Neutrophil (primary cell): ENCODE data around the gene LRRN3.

ENCODE experiments used
- H3K27ac ChIP-seq: fragments of 200-600 bp; sonication (generic); 2 replicates; pipeline ENCODE4 v1.5.1; 2016; ENCODE audit warnings: mild to moderate bottlenecking, moderate library complexity
- H3K27me3 ChIP-seq: fragments of 200-600 bp; sonication (generic); 2 replicates; pipeline ENCODE4 v1.6.0; 2016; ENCODE audit warnings: mild to moderate bottlenecking
- H3K36me3 ChIP-seq: fragments of 200-600 bp; sonication (generic); 2 replicates; pipeline ENCODE4 v1.5.1; 2017
- H3K4me1 ChIP-seq, 2 experiments: fragments of 200-600 bp in 1 of 2; sonication (generic) in 1 of 2; 1 replicate in 1 of 2; 2 replicates in 1 of 2; pipeline versions ENCODE4 v1.5.1 to v1.6.1; 2013 to 2016; ENCODE audit warnings: low read depth in 1 of 2, low read length in 1 of 2, mild to moderate bottlenecking in 1 of 2, moderate library complexity in 1 of 2; ENCODE audit not compliant: control insufficient read depth in 1 of 2, insufficient read depth in 1 of 2
- H3K4me3 ChIP-seq, 2 experiments: fragments of 200-600 bp in 1 of 2; sonication (generic) in 1 of 2; 1 replicate in 1 of 2; 2 replicates in 1 of 2; pipeline ENCODE4 v1.5.1; 2013 to 2016; ENCODE audit warnings: low read depth in 1 of 2, low read length in 1 of 2, mild to moderate bottlenecking in 1 of 2, moderate library complexity in 1 of 2
- H3K9me3 ChIP-seq: fragments of 200-600 bp; sonication (generic); 2 replicates; pipeline ENCODE4 v1.5.1; 2016
- TF ChIP-seq, protein P1 (sequence below): fragments of 200-600 bp; sonication (generic); IDR thresholded peaks from 2 replicates; pipeline ENCODE4 v1.5.1; 2016; ENCODE audit warnings: antibody characterized with exemption

Gene LRRN3

DNA sequence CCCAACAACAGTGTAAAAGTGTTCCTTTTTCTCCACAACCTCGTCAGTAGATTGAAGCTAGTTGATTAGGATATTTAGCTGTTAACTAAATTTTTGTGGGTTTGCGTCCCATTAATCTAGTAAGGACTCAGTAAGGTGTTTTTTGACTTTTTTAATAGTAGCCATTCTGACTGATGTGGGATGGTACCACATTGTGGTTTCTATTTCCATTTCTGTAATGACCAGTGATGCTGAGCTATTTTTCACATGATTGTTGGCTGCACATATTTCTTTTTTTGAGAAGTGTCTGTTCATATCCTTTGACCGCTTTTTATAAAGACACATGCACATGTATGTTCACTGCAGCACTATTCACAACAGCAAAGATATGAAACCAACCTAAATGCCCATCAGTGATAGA lies 5.6 kb upstream of the LRRN3 start:
- Histone ChIP-seq H3K4me3 (no peak overlapping the region), H3K27me3 (no peaks in the 10 kb centered on the region), H3K9me3 (no peaks in the 10 kb centered on the region), H3K4me1 (no peaks in the 10 kb centered on the region), H3K36me3 (no peaks in the 10 kb centered on the region), H3K27ac (no peak overlapping the region)
- TF ChIP-seq, protein P1, sequence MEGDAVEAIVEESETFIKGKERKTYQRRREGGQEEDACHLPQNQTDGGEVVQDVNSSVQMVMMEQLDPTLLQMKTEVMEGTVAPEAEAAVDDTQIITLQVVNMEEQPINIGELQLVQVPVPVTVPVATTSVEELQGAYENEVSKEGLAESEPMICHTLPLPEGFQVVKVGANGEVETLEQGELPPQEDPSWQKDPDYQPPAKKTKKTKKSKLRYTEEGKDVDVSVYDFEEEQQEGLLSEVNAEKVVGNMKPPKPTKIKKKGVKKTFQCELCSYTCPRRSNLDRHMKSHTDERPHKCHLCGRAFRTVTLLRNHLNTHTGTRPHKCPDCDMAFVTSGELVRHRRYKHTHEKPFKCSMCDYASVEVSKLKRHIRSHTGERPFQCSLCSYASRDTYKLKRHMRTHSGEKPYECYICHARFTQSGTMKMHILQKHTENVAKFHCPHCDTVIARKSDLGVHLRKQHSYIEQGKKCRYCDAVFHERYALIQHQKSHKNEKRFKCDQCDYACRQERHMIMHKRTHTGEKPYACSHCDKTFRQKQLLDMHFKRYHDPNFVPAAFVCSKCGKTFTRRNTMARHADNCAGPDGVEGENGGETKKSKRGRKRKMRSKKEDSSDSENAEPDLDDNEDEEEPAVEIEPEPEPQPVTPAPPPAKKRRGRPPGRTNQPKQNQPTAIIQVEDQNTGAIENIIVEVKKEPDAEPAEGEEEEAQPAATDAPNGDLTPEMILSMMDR: no peak

DNA sequence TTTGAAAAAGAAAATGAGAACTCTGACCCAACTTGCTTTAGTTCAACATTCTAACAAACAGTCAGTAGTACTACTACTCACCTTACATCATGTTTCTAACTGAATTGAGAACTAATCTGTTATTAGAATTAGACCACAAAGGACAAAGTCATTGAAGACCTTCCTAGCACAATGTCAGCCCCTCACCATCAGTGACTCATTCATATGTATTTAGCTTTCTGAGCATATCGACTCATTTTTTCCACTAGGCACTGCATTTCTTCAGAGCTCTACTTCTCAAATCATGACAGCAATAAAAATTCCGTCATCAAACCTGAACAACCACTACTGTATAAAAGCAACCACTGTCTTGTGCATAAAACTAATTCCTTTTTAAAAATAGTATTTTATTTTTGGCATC lies 4.4 kb upstream of the LRRN3 start:
- no peaks in the 10 kb centered on the region for H3K9me3 ChIP-seq
- no peaks in the 10 kb centered on the region for H3K36me3 ChIP-seq
- no peaks in the 10 kb centered on the region for H3K4me1 ChIP-seq
- H3K27ac ChIP-seq: no peak overlapping the region
- H3K4me3 ChIP-seq: no peak overlapping the region
- no peaks in the 10 kb centered on the region for H3K27me3 ChIP-seq
- TF ChIP-seq, protein P1: no peak

DNA sequence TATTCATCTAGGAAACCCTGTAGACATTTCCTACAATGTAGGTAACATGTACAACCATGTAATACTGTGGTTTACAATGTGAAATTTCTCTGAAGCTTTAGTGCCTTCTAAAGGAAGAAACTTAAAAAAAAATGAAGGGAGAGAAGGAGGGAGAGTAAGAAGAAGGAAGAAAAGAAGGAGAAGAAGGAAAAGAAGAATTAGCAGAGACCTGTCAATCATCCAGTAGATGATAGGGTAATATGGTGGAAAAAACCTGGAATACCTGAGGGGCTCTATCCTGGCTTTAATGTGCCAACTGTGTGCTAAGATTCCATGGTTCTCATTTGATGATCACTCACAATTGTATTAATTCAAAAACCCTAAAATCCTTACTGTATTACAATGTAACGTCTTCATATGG lies 2.6 kb upstream of the LRRN3 start:
- Histone ChIP-seq H3K27ac (no peak overlapping the region), H3K9me3 (no peaks in the 10 kb centered on the region), H3K36me3 (no peaks in the 10 kb centered on the region), H3K27me3 (no peaks in the 10 kb centered on the region), H3K4me3 (no peak overlapping the region), H3K4me1 (no peaks in the 10 kb centered on the region)
- TF ChIP-seq, protein P1: no peak

DNA sequence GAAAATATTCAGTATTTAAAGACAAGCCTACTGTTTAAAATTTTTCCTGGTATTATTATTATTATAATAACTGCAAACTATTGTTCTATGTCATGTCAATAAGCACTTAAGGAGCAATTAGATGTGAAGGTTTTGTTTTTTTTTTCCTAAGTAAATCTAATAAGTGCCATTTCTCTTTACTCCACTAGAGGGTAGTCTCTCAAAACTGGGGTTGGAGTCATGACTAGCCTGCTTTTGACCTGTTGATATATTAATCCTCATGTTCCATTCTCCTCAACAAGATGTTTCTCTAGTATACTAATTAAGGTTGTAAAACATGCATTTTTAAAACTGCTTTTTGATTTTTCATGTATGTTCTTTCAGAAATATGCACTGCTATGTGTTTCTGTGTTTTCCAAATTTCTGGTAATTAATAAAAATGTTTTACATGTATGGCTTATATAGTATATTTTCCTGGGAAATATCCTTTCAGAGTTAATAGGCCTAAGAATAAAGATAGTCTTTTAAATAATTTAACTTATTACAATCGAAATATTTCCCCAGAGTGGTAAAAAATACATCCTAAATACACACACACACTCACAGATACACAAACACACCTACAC lies 1.0 kb upstream of the LRRN3 start:
- Histone ChIP-seq H3K4me1 (no peaks in the 10 kb centered on the region), H3K4me3 (no peak overlapping the region), H3K27me3 (no peaks in the 10 kb centered on the region), H3K36me3 (no peaks in the 10 kb centered on the region), H3K27ac (no peak overlapping the region), H3K9me3 (no peaks in the 10 kb centered on the region)
- TF ChIP-seq, protein P1: no peak

DNA sequence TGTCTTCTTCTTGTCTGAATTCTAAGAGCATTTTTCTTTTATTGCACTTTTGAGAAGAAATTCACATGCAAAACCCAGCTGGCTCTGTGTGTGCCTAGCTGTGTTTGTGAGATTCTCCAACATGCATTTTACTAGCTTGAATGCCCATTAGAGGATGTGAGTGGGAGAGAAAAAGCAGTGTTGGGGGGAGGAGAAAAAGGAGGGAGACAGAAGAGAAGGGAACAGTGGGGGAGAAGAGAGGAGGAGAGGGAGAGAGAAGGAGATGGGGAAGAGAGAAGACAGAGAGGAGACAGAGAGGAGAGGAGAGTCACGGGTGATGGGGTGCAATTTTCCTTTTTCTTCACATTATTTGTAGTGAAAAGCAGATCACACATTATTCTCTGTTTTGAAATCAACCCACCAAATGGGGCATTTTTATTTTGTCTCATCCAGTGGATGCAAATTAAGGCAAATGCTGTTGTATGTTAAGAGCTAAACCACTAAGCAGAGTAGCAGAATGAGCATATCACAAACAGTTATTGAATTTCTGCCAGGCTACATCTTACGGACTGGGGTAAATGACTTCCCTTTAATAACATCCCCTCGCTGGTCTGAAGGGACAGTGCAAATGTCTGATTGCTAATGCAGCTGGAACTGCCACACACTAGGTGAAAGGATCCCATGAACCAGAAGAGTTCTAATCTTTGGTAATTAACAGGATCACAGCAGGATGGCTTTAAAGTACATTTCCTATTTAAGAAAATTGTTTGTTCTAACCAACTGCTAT lies 849 bp downstream of the LRRN3 start:
- TF ChIP-seq, protein P1: no peak
- no peaks in the 10 kb centered on the region for H3K27me3 ChIP-seq
- H3K9me3 ChIP-seq: no peaks in the 10 kb centered on the region
- H3K4me3 ChIP-seq: no peak overlapping the region
- no peaks in the 10 kb centered on the region for H3K4me1 ChIP-seq
- no peak overlapping the region for H3K27ac ChIP-seq
- H3K36me3 ChIP-seq: no peaks in the 10 kb centered on the region
